BJ (cell line): ENCODE data around the gene ZSCAN1. TPM values are rescaled to one million over a fixed set of nuclear protein-coding genes. Genes with fewer than 3 reads are reported as not detected.

ENCODE experiments used
- CTCF ChIA-PET: fragments of 350-600 bp; formaldehyde crosslinking; extraction: SDS; loops from one replicate; lab custom pipeline; 2021; ENCODE audit warnings: antibody characterized with exemption, inconsistent platforms; lab: Yijun Ruan, JAX
- POLR2A ChIA-PET: fragments of 300-600 bp; sonication (Branson Sonifier 250); formaldehyde crosslinking; extraction: SDS; loops from one replicate; lab custom pipeline; 2021; ENCODE audit warnings: antibody characterized with exemption; lab: Charles Lee
- DNase-seq: peaks from one replicate; pipeline ENCODE4 v3.0.0-alpha.2; 2011; ENCODE audit warnings: low read depth
- H3K27me3 ChIP-seq: 2 replicates; pipeline ENCODE4 v1.6.0; 2011; ENCODE audit warnings: low read length; ENCODE audit not compliant: control insufficient read depth, insufficient read depth
- H3K36me3 ChIP-seq: 2 replicates; pipeline ENCODE4 v1.5.1; 2011; ENCODE audit warnings: low read length; ENCODE audit not compliant: control insufficient read depth, insufficient read depth
- H3K4me3 ChIP-seq: 2 replicates; pipeline ENCODE4 v1.5.1; 2011; ENCODE audit warnings: low read depth, mild to moderate bottlenecking, control low read depth, low read length
- CTCF ChIP-seq: IDR thresholded peaks from 2 replicates; pipeline ENCODE4 v1.5.1; 2011; ENCODE audit warnings: low read depth, mild to moderate bottlenecking, control low read depth, inconsistent platforms, low read length, moderate library complexity; ENCODE audit not compliant: insufficient read depth
- polyA plus RNA-seq: library from polyadenylated mRNA; depleted of rRNA; stranded (reverse); fragments of >200 nt; gene quantifications from 2 replicates; pipeline ENCODE4 v1.2.3, GENCODE V29; 2011

ZSCAN1 gene
- polyA plus RNA-seq, 1 experiment, result 0.10 TPM

DNA sequence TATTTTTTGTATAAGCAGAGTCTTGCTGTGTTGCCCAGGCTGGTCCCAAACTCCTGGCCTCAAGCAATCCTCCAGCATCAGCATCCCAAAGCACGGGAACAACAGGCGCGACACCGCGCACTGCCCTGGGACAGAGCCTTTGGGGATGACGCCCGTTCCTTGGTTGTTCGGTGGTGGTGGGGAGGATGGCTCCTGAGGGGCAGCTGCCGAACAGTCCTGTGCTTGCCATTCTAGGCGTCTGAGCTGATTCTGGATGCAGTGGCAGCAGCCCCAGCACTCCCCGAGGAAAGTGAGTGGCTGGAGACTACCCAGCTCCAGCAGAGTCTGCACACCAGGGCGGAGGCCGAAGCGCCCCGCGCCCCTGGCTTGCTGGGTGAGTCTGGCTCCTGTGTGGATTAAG lies 18.4 kb downstream of the ZSCAN1 start:
- H3K4me3 ChIP-seq, result no peak overlapping the region
- POLR2A ChIA-PET, result no interaction called here
- TF ChIP-seq CTCF, result no peak
- CTCF ChIA-PET, result no interaction called here
- no peak for DNase-seq
- H3K27me3 ChIP-seq, result no peaks in the 10 kb centered on the region
- no peaks in the 10 kb centered on the region for H3K36me3 ChIP-seq

- TF ChIP-seq CTCF, result no peak
- POLR2A ChIA-PET, result no interaction called here
- CTCF ChIA-PET, result no interaction called here
- DNase-seq, result no peak
- Histone ChIP-seq H3K27me3 (no peaks in the 10 kb centered on the region), H3K4me3 (no peak overlapping the region), H3K36me3 (no peaks in the 10 kb centered on the region)
These were observed 19.8 kb downstream of the ZSCAN1 start for GRCh38 chr19:58053480-58054156.

- peak overlapping the region; percentile 15 for H3K4me3 ChIP-seq
- CTCF ChIA-PET, result interaction anchor here (0.6 kb wide), 1 partner anchor 99 kb away, joined by 4 read pairs; no protein-coding TSS in a partner anchor
- peak; percentile 15; the same call in 1 of the 2 replicates for TF ChIP-seq CTCF
- POLR2A ChIA-PET, result interaction anchor here (0.5 kb wide), 1 partner anchor 631 kb away, joined by 5 read pairs; no protein-coding TSS in a partner anchor
- H3K27me3 ChIP-seq, result no peaks in the 10 kb centered on the region
- no peaks in the 10 kb centered on the region for H3K36me3 ChIP-seq
- DNase-seq, result no peak
These were observed 21.4 kb downstream of the ZSCAN1 start for GRCh38 chr19:58054901-58055874.

- H3K27me3 ChIP-seq, result no peaks in the 10 kb centered on the region
- no peak for DNase-seq
- no peak overlapping the region for H3K4me3 ChIP-seq
- no peaks in the 10 kb centered on the region for H3K36me3 ChIP-seq
- ChIA-PET CTCF (no interaction called here), POLR2A (no interaction called here)
- no peak for TF ChIP-seq CTCF
These were observed 22.4 kb downstream of the ZSCAN1 start for GRCh38 chr19:58056261-58056660.

DNA sequence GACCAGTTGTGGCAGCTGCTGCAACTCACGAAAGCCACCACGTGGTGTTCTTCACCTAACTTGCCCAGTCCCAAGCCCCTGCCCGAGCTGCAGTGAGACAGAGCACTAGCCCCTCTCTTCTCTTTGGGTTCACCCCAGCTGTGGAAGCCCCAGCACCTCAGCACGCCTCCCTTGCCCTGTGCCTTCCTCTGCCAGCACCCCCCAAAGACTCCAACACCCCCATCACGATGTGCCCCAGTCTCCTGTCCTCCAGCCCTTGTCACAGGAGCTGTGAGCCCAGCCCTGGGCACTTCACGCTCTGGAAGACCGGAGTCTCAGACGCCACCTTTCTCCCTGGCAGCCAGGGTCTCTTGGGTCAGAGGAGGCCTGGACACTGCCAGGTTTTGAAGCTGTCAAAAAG lies 23.0 kb downstream of the ZSCAN1 start:
- ChIA-PET POLR2A (no interaction called here), CTCF (interaction anchor here (1.6 kb wide), 1 partner anchor 11 kb away, joined by 4 read pairs; no protein-coding TSS in a partner anchor)
- Histone ChIP-seq H3K4me3 (no peak overlapping the region), H3K36me3 (no peaks in the 10 kb centered on the region), H3K27me3 (no peaks in the 10 kb centered on the region)
- DNase-seq, result no peak
- TF ChIP-seq CTCF, result no peak
